Measurements from ENCODE around the gene COL23A1.
"Not testable (repeated sequence)": the region's sequence is repeated elsewhere in the genome, so short reads cannot be mapped to it uniquely, and the experiment has no call there.

COL23A1 gene

GRCh38 chr5:178274781-178275537 is 315.2 kb downstream of the COL23A1 start:
- FAIRE-seq = no peak

- FAIRE-seq = no peak
These were observed 316.3 kb downstream of the COL23A1 start for GRCh38 chr5:178273665-178274541.

GRCh38 chr5:178273041-178273440 is 317.2 kb downstream of the COL23A1 start:
- no peak for FAIRE-seq

GRCh38 chr5:178272591-178272990 is 317.6 kb downstream of the COL23A1 start:
- FAIRE-seq = no peak

GRCh38 chr5:178271726-178272479 is 318.3 kb downstream of the COL23A1 start:
- FAIRE-seq = no peak

- no peak for FAIRE-seq
These were observed 319.0 kb downstream of the COL23A1 start for GRCh38 chr5:178271231-178271630.

- FAIRE-seq = no peak
These were observed 320.7 kb downstream of the COL23A1 start for GRCh38 chr5:178269499-178269898.

GRCh38 chr5:178267876-178268275 is 322.3 kb downstream of the COL23A1 start:
- FAIRE-seq = no peak

- FAIRE-seq = no peak
These were observed 322.9 kb downstream of the COL23A1 start for GRCh38 chr5:178267245-178267644.

GRCh38 chr5:178266581-178266980 is 323.6 kb downstream of the COL23A1 start:
- no peak for FAIRE-seq

- no peak for FAIRE-seq
These were observed 324.4 kb downstream of the COL23A1 start for GRCh38 chr5:178265746-178266145.

GRCh38 chr5:178264044-178264443 is 326.1 kb downstream of the COL23A1 start:
- FAIRE-seq = no peak

GRCh38 chr5:178261666-178262600 is 328.3 kb downstream of the COL23A1 start:
- no peak for FAIRE-seq

GRCh38 chr5:178259623-178260536 is 330.3 kb downstream of the COL23A1 start:
- no peak for FAIRE-seq

- no peak for FAIRE-seq
These were observed 332.5 kb downstream of the COL23A1 start for GRCh38 chr5:178257650-178258049.

- no peak for FAIRE-seq
These were observed 333.4 kb downstream of the COL23A1 start for GRCh38 chr5:178256746-178257145.

- FAIRE-seq = not testable (repeated sequence)
These were observed 336.6 kb downstream of the COL23A1 start for GRCh38 chr5:178253632-178254031.

GRCh38 chr5:178252258-178252657 is 337.9 kb downstream of the COL23A1 start:
- no peak for FAIRE-seq

GRCh38 chr5:178250263-178250662 is 339.9 kb downstream of the COL23A1 start:
- FAIRE-seq = no peak

GRCh38 chr5:178249191-178249989 is 340.8 kb downstream of the COL23A1 start:
- no peak for FAIRE-seq

Data from G401.6 (cell line).